Measurements from ENCODE around the gene ITGA3. TPM values are rescaled to one million over a fixed set of nuclear protein-coding genes. Genes with fewer than 3 reads are reported as not detected.
A peak's percentile ranks its signal among the peaks of the same experiment; 100 is the strongest.

The ITGA3 gene
- total RNA-seq, 1 experiment from 2014 or later, result 22.5 TPM

DNA sequence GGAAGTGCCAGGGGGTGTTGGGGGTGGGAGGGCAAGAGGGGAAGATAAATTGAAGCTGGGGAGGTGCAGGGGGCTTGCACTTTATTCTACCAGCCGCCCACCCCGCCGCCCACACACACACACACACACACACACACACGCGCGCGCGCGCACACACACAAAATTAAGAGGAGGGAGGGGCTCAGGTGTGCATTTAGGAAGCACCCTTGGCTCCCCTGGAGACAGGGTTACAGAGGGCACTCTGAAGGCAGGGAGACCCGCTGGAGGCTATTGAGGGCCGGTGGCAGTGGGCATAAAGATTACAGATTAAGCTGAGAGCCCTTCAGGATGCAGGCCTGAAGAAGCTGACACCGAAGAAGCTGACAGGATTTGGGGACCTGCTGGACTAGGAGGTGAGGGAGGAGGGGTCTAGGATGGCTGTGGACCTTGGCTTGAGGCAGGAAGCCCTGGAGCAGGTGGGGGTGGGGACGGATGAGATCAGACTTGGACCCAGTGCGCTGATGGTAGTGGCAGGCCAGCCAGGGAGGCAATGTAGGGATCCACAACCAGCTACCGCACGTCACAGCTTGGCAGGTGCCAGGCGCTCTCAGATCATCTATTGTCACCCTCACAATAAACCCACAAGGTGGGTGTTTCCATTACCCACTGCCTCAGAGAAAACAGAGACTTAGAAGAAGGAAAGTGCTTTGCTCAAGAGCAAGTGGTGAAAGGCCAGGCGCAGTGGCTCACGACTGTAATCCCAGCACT lies 74.8 kb downstream of the ITGA3 start:
- Histone ChIP-seq H3K27ac (ENCODE audit: insufficient read length, low read depth, low read length) (no peak overlapping the region), H3K9ac (ENCODE audit: extremely low read depth, insufficient read length, low read length) (no peak overlapping the region), H3K4me1 (ENCODE audit: insufficient read depth, low read length) (peaks cover 5% of the 10 kb centered on the region; the same call in 1 of the 2 replicates), H3K14ac (ENCODE audit: insufficient read depth, low read length) (no peak overlapping the region), H4K5ac (ENCODE audit: insufficient read length, low read depth, low read length) (no peak overlapping the region), H3K79me1 (ENCODE audit: insufficient read depth, low read depth, low read length, poor library complexity, severe bottlenecking) (no peaks in the 10 kb centered on the region), H3K27me3 (ENCODE audit: insufficient read depth, low read length) (no peaks in the 10 kb centered on the region; the same call in 1 of the 2 replicates), H3K4me2 (ENCODE audit: insufficient read depth, insufficient read length, low read length) (peak overlapping the region; percentile 82), H3K79me2 (ENCODE audit: insufficient read depth, low read length) (no peaks in the 10 kb centered on the region), H3K9me3 (ENCODE audit: control insufficient read depth, low read depth, low read length) (no peaks in the 10 kb centered on the region), H3K4ac (ENCODE audit: low read depth, low read length) (no peak overlapping the region), H2AK5ac (ENCODE audit: insufficient read length, low read length) (no peak overlapping the region), H4K91ac (ENCODE audit: insufficient read length, low read depth, low read length) (no peak overlapping the region), H2BK15ac (ENCODE audit: low read depth, low read length) (no peak overlapping the region), H2BK12ac (ENCODE audit: insufficient read length, low read depth, low read length) (no peak overlapping the region), H4K20me1 (ENCODE audit: control insufficient read depth, insufficient read depth, insufficient read length) (no peaks in the 10 kb centered on the region), H3K23ac (ENCODE audit: insufficient read length, low read depth, low read length) (no peak overlapping the region), H3K23me2 (ENCODE audit: insufficient read length, low read depth, low read length, poor library complexity, severe bottlenecking) (peaks cover 12% of the 10 kb centered on the region), H3K56ac (ENCODE audit: insufficient read length, low read depth, low read length) (no peak overlapping the region), H3K18ac (ENCODE audit: insufficient read length, low read depth, low read length) (no peak overlapping the region), H2BK20ac (ENCODE audit: low read depth, low read length, poor library complexity, severe bottlenecking) (no peak overlapping the region), H4K8ac (replicated peaks; ENCODE audit: insufficient read length, low read depth, low read length) (no peak overlapping the region), H2AFZ (ENCODE audit: low read length) (no peak overlapping the region), H2BK120ac (ENCODE audit: low read depth, low read length, poor library complexity, severe bottlenecking) (no peak overlapping the region), H2BK5ac (ENCODE audit: insufficient read length, low read length) (no peak overlapping the region), H3T11ph (ENCODE audit: low read length) (no peak overlapping the region)
- TF ChIP-seq CTCF (conservative IDR thresholded peaks at IDR 0.05), result no peak
- Mint-ChIP-seq H3K36me3 (ENCODE audit: insufficient read depth in 1 of 3, low read depth in 3 of 3) (peaks cover 0 to 4% (median 3%) of the 10 kb centered on the region in 3 experiments; a peak in 4 of 7 replicates), H3K9me3 (no peaks in the 10 kb centered on the region; a peak in 1 of 5 replicates), H3K27ac (no peak overlapping the region), H3K4me3 (peak overlapping the region; percentile 56 to 81), H3K4me1 (peaks cover 32 to 59% of the 10 kb centered on the region in 2 experiments), H3K27me3 (ENCODE audit: low read depth) (peaks cover 39% of the 10 kb centered on the region)
- peak; percentile 83 for DNase-seq
- WGBS (ENCODE audit: extremely low coverage, insufficient read length, low lambda C conversion rate), result no CpG with 5 or more reads among the region's 19 CpGs
